GM11168 (cell line): ENCODE data around the gene PSMA2.

Experiments used
- in situ Hi-C: fragments of 300-500 bp; cut with MboI; formaldehyde crosslinking; loops from one replicate; pipeline ENCODE4 v1.12.0; 2022; ENCODE audit warnings: low sequenced_read_pairs; ENCODE audit not compliant: unreplicated experiment

Gene PSMA2

DNA sequence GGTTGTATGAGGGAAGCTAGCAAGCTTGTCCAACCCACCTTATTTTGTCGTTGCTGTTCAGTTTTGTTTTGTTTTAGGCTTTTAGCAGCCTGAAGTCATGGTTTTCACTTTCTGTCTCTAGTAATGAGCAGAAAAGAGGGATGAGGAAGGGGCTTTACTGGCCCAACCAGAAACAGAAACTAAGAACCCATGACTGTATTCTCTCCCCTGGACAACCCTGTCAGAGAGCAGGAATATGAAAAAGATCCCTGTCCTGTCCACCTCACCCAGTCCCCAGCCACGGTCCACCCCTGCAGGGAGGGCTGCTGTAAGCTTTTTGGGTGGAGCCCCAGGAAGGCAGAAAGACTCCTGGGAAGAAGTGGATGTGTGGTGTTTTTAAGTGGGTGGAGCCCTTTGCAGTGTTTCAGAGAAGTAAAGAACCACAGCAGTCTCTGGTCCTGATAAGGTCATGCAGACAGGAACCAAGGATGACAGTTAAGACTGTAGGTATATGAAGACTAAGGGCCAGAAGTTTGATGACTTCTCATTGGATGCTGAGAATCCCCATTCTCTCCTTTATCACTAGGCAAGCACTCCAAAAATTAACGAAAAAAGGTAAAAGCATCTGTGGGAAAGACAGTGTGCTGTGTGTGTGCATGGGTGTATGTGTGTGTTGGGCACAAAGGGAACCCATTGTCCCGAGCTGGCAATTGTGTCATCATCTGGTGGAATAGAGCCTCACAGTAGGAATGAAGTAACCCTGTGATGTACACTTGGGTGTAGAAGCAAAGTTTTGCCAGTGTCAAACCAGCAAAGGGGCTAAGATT, 14.1 kb upstream of the PSMA2 start:
- in situ Hi-C loops: loop anchor here (25.0 kb wide), 2 partner anchors 516 to 766 kb away; no protein-coding TSS in a partner anchor

DNA sequence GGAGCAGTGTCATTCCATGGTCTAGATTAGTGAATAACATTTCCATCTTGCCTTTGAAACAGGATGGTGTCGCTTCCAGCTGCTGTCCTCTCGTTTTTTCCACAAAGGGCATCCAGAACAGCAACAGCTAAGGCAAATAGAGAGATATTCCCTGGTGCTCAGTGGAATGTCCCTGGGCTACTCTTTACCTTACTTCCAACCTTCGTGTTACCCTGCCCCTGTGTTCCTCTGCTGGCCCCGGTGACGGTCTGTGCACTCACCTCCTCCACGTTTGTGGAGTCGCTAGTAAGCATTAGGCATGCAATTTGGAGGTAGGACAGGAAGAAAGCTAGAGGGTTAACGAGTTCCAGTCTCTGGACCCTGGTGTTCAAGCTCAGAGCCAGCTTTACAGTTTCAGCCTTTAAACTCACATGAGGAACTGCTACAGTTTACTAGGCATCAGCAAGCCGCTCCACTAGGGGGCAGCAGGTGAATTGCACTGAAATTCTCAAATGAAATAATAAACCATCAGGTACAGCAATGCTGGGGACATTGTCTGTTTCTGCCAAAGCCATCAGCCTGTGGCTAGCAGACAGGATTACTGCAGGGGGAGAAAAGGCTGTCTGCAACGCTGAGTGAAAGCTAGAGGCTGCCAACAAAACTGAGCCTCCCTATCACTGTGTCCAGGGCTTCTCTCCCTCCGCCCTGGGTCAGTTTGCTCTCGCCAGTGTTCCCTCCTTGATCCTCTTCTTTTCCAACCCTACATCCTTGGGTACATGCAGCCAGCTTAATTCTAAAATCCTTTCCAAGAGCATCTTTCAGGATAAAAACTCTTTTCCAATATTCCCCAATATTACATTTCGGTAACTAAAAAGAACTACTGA, 9.2 kb upstream of the PSMA2 start:
- in situ Hi-C loops: loop anchor here (25.0 kb wide), 2 partner anchors 521 to 771 kb away; no protein-coding TSS in a partner anchor

GRCh38 chr7:42939457-42940240, 7.7 kb upstream of the PSMA2 start:
- in situ Hi-C loops: loop anchor here (10.0 to 25.0 kb wide), 3 partner anchors 325 to 773 kb away; no protein-coding TSS in a partner anchor

- in situ Hi-C loops: loop anchor here (10.0 to 25.0 kb wide), 3 partner anchors 329 to 776 kb away; no protein-coding TSS in a partner anchor
Observed at GRCh38 chr7:42935861-42936260, 3.9 kb upstream of the PSMA2 start.

- in situ Hi-C loops: loop anchor here (10.0 to 25.0 kb wide), 3 partner anchors 331 to 778 kb away; no protein-coding TSS in a partner anchor
Observed at GRCh38 chr7:42934291-42934690, 2.3 kb upstream of the PSMA2 start.

GRCh38 chr7:42932811-42933591, 1.0 kb upstream of the PSMA2 start:
- in situ Hi-C loops: loop anchor here (10.0 to 25.0 kb wide), 3 partner anchors 332 to 779 kb away; no protein-coding TSS in a partner anchor

GRCh38 chr7:42931447-42931833, 534 bp downstream of the PSMA2 start:
- in situ Hi-C loops: loop anchor here (10.0 to 25.0 kb wide), 3 partner anchors 333 to 781 kb away; no protein-coding TSS in a partner anchor

DNA sequence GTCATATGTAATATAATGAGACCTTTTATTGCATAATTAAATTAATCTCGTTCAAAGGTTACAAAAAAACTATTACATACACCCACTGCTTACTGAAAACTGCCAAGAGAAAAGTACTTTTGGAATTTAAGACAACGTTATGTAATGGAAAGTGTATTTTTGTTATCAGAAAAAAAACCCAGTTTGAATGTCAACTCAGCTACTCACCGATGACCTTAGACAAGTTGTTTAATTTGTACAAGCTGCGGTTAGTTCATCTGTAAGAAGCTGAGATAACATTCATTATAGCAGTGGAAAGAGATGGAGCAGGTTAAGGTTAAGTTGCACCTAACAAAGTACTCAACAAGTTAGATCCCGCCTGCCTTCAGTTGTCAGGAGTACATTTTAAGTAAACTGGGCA, 1.1 kb downstream of the PSMA2 start:
- in situ Hi-C loops: loop anchor here (10.0 to 25.0 kb wide), 3 partner anchors 334 to 781 kb away; no protein-coding TSS in a partner anchor

GRCh38 chr7:42929449-42929848, 2.5 kb downstream of the PSMA2 start:
- in situ Hi-C loops: loop anchor here (25.0 kb wide), 2 partner anchors 533 to 783 kb away; no protein-coding TSS in a partner anchor

- in situ Hi-C loops: loop anchor here (25.0 kb wide), 2 partner anchors 534 to 784 kb away; no protein-coding TSS in a partner anchor
Observed at GRCh38 chr7:42928754-42929153, 3.2 kb downstream of the PSMA2 start.

DNA sequence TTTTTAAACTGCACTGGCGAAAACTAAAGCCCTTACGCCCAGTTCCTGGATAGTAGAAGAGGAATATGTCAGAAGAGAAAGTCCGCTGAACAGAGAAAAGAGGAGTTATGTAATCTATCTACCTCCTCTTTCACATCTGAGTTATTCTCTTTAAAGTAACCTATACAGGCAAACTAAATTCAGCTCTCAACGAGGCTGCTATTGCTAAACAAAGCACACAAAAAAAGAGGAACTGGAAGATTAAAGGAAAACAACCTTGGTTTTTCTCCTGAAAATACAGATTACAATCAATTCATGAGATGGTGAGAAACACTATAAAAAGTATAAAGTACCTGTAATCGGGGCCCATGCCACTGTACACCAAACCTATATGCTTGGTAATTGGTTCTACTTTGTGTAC, 5.8 kb downstream of the PSMA2 start:
- in situ Hi-C loops: loop anchor here (25.0 kb wide), 2 partner anchors 536 to 786 kb away; no protein-coding TSS in a partner anchor

GRCh38 chr7:42925630-42926029, 6.3 kb downstream of the PSMA2 start:
- in situ Hi-C loops: loop anchor here (25.0 kb wide), 2 partner anchors 537 to 787 kb away; no protein-coding TSS in a partner anchor

- in situ Hi-C loops: no loop called here
Observed at GRCh38 chr7:42924223-42924838, 7.6 kb downstream of the PSMA2 start.

DNA sequence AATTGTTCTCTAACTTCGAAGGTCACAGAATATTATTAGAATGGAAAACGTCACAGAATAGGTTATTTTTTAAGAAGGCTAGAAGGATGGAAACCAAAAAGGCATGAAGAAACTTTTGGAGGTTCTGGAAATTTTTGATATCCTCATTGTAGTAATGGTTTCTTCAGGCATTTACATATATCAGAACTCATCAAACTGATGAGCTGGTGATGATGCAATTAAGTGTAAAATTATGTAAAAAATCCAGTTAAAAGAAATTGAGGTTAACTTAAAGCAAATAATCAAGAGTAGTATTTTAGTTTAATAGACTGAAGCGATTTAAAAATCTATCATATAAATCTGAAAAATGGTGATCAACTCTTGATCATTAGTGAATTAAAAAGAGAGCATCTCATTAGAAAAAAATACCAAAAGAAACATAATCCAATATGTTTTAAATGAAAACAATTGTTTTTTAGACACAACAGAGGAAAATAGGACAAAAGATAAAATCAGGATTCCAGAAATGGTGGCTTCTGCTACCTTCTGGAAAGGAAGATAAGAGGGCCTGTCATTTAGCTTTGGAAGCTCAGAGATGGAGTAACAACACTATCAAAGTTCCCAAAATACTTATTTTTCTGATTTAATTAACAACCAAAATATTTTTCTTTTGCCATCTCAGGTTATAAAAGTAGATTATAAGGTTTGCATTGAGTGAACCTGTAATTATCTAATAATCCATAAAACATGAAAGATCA, 9.8 kb downstream of the PSMA2 start:
- in situ Hi-C loops: no loop called here

DNA sequence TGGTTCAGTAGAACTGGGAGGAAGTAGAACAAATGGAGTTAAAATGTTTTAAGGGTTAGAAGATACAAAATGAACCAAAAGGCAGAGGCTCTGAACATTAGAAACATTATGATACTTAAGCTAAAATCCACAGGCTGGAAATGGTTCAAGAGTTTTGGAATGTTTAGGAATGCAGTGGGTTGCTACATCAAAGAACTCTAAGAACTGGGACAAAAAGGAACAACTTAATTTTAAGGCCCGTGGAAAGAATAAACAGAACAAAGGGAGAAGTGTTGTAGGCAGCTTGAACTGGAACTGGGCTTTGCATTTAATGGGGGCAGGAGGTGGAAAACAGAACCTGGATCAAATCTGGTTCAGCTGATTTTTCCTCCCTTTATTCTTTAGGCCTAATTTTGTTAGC, 16.6 kb downstream of the PSMA2 start:
- in situ Hi-C loops: no loop called here

DNA sequence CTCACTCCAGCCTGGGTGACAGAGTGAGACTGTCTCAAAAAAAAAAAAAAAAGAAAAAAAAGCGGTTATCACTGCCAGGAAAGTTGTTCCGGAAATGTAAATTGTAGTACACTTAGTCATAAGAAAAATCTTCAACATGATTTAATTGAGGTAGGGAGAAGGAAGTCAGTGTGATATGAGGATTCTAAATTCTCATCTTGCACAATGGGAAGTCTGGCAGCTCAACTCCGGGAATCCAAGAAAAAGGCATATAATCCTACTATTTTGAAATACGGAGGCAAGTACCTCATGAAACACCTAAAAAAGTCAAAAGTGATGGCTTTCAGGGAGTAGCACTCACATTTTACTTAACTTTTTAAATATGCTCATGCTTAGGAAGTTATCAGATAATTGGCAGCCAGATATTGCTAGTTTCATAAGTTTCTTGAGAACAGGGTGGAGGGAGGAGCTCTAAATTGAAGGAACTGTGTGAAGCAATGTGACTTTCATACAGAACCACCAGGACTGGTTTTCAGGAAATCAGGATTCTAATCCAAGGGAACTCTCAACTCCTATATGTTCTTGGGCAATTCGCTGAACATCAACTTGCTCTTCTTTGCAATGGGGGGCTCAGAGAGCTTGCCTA, 17.4 kb downstream of the PSMA2 start:
- in situ Hi-C loops: no loop called here

DNA sequence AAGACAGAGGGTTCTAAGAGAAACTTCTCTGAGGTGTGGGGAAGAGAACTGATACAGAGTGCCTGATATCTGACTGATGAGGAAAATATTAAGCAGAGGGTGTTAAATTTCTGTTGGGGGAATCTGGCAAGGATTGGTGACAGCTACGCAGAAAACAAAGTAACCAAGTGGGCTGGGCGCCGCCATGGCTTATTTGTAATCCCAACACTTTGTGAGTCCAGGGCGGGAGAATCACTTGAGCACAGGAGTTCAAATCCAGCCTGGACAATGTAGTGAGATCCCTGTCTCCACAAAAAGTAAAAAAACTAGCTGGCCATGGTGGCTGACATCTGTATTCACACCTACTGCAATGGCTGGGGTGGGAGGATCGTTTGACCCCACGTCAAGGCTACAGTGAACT, 18.0 kb downstream of the PSMA2 start:
- in situ Hi-C loops: no loop called here
